NCI-H128 (cell line): ENCODE results near the gene P2RX5.

ENCODE experiments used
- DNase-seq: peaks from one replicate; lab custom pipeline; 2025; ENCODE audit not compliant: unreplicated experiment; lab: John Stamatoyannopoulos, UW

The P2RX5 gene

DNA sequence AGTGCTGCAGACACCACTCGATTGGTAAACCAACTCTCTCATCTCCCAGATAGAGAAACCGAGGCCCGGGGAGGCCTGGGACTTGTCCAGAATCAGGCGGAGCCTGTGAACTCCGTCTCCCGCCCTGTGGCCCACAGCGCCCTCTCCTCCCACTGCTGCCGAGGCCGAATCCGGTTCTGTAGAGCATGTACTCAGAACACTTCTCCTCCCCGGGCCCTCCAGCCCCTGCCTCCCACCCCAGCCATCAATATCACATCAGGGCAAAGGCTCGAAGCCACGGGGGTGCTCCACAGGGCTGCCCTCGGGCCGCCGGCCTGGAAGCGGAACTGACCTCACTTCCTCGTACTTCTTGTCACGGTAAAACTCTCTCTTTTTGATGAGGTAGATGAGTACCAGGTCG is 14.4 kb downstream of the P2RX5 start:
- DNase-seq, result no peak

DNA sequence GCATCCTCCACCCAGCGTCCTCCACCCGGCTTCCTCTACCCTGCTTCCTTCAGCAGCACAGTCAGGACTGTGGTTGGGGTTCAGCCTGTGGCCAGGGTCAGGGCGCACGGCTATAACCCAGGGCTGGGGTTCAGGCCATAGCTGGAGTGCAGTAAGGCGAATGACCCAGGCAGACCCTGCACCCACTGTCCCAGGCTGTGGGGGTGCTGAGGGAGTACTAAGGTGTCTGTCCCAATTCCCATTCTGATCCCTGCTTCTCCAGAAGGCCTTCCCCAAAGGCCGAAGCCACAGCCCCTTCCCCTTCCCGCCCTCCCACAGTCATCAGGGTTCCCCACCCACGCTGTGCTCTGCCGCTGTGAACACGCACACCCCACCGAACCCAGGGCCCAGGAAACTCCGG is 14.9 kb downstream of the P2RX5 start:
- DNase-seq, result no peak

DNA sequence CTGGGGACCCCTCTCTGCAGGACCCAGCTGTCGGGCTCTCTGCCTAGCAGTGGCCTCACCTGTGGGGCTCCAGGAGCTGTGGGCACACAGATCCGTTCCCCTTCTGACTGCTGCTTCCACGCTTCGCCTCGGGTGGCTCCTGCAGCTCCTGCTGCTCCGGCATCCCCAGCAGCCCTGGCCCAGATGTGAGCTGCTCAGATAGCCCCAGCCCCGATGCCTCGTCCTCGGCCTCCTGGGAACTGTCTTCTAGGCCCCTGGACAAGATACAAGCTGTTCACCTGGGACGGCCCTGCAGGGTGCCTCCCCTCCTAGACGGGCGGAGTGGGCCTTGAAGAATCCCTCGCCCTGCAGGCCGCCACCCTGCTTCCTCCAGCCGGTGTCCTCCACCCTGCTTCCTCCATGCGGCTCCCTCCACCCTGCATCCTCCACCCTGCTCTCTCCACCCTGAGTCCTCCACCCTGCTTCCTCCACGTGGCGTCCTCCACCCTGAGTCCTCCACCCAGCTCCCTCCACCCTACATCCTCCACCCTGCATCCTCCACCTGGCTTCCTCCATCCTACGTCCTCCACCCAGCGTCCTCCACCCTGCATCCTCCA is 16.3 kb downstream of the P2RX5 start:
- no peak for DNase-seq

DNA sequence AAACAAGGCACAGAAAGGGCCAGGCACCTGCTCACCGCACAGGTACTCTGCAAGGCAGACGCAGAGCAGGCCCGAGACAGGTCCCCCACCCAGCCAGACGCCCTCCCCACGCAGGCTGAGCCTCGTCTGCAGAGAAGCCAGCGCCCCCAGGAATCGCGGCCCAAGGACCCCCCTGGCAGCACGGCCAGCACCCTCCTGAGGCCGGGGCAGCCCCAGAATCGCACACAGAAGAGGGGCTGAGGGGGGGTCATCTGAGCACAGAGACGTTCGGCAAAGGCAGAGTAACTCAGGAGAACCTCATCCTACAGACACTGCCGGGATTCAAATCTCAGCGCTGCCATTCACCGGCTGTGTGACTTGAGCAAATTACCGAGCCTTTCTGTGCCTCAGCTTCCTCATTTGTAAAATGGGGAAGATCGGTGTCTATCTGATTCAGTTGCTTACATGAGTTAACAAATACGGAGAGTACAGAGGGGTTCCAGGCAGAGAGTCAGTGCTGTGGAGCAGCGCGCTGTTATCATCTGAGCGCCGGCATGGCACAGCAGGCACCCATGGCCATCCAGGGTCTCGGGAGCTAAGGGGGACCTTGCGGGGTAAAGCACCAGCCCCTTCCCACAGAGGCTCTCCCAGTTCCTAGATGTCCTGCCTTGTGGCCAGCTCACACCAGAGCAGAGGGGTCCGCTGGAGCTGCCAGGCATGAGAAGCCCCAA is 17.0 kb downstream of the P2RX5 start:
- DNase-seq, result no peak

DNA sequence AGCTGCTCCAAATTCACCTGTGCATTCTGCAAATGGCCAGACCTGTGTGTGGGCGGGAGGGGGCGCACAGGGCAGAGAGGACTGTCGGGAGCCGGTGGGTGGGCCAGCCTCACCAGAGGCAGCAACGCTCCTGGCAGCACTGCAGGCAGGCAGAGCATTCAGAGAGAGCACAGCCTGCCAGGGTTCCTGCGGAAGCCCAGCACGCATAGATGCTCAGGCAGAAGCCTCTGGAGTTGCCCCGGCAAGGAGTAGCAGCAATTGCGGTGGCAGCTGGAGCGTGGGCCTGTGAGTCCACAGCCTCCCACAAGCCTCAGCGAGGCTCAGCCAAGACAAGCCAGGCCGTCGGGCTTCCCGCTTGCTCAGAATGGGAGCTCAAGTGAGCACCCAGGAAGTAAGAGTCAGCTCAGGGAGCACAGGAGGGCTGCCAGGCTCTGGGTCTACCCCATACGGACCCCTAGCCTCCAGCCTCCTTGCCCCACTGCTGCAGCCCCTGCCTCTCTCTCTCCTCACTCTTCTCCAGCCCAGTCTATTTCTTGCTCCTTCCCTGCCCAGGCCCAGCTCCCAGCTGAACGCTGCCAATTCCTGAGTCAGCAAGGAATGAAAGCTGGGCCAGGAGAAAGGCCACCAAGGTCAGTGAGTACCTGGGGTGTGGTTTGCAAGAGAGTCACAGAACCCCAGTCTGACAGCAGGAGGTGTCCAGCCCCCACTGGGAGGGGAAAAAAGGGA is 17.7 kb downstream of the P2RX5 start:
- no peak for DNase-seq

DNA sequence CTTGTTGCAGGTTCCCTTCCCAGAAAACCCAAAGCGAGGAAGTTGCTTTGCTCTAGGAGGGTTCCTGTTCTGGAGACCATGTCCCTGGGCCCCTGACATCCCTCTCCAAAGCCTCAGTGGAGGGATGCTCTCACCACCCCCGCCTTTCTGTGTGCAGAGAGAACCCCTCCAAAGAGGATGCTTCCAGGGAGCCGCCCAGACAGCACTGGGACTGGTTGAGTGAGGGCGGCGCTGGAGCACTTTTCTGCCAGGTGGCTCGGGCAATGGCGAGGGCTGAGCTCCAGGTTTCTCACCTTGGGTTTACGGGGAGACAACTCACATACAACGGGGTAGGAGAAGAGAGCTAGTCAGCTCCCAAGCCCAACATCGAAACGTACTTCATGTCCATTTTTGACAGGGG is 20.1 kb downstream of the P2RX5 start:
- DNase-seq, result no peak

DNA sequence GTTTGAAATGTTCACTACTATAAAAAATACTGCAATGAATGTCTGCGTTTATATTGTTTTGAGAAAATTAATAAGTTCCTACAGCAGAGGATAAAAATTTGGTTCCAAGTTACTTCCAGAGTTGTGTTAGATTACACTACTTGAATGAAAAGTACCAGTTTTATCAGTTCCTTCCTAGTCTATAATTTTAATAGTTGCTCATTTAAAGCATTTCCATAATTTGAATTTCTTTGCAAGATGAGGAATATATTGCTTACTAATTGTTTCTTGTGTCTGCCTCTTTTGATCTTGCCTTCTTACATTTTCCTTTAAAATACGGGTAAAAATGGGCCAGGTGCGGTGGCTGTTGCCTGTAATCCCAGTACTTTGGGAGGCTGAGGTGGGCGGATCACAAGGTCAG is 23.4 kb downstream of the P2RX5 start:
- no peak for DNase-seq

DNA sequence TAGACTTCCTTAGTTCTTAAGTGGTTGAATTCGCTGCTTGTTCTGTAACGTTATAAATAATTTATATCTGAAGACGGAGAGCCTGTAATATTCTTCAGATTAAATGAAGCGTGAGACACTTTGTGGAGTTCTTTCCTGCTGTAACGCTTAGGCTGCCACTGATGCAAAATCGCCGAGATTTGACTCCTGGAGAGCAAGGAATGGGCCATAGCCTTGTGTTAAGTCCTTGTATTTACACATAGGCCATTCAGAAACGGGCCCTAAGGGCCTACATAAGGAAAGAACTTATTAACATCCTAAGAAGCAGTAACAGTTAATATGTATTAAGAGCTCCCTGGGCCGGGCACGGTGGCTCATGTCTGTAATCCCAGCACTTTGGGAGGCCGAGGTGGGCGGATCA is 26.4 kb downstream of the P2RX5 start:
- DNase-seq, result no peak

DNA sequence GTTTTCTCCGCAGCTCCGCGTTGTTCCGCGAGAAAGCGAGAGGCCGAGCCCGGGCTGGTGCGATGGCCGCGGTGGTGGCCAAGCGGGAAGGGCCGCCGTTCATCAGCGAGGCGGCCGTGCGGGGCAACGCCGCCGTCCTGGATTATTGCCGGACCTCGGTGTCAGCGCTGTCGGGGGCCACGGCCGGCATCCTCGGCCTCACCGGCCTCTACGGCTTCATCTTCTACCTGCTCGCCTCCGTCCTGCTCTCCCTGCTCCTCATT is 26.9 kb downstream of the P2RX5 start:
- no peak for DNase-seq

DNA sequence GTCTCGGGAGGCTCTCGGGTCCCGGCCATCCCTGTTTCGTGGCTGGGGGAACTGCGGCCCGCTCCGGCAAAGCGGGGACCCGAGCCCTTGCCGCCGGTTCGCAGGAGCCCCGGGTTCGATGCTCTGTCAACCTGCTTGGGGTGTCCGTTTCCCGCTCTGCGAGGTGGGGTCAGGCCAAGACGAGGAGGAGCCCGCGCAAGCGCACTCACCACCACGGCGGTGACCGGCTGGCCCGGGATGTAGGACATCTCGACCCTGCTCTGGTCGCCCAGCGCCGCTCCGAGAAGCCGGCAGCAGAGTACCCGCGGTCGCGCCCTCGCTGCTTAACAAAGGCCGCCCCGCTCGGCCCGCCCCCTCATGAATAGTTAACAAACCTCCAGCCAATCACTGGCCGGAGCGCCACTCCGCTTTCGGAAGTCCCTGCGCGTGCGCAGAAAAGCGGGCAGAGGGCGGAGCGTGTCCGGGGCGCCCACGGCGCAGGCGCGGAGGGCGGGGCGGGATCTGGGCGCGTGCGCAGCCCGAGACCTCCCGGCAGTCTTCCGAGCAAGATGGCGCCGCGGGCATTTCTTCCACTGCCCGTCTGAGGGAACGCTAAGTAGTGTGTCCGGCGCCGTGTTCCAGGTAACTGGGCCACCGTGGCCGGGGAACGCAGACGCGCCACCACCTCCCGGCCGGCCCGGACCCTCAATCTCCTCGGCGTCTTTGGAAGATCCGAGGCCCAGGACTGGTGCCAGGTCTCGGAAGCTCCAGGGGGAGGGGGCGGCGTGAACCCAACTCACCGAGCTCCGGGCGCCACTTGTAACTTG is 27.5 kb downstream of the P2RX5 start, which contains the start of the genes EMC6 and TAX1BP3:
Gene EMC6, plus strand, starts transcription at position 534 of the 806 bp plus-strand sequence. CDS start 335 bp downstream, outside the sequence.
Gene TAX1BP3, minus strand, starts transcription at position 300 of the 806 bp plus-strand sequence. Its CDS starts 52 bp downstream, at position 248.
- DNase-seq, result peak; percentile 86

DNA sequence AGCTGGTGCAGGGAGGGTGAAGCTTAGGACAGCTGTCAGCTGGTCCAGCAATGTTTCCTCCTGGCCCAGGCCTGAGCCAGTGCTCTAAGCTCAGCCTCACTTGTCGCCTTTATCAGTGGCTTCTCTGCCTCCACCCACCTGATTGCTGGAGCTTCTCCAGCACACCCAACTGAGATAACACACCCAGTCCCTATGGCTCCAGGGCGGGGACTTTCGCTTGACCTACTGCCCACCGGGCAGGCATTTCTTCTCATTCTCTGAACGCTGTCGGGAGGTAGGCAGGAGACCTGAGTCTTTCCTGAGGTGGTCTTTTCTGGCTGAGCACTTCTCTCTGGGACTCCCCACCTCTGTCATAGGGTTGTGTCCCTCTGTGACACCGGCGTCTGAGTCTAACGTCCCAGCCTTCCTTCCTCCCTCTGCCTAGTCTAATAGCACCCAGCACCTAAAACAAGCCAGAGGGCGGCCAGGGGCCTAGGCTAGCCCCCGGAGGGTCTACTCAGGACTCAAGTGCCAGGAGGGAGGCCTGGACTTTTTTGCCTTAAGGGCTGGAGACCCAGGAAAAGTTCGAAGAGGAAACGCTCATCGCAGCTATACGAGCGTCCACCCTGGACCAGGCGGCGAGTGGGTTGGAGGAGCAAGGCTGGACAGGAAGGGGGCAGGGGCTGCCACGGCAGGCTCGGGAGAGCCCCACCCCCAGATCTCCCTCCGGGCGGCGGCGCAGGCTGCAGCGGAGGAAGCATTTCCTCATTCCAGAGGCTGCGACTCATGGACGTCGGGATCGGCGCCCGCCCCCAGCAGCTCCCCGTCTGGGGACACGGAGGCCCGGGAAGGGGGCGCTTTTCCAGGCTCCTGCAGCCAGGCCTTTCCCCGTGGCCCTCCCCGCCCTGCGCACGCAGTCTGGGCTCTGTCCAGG is 28.3 kb downstream of the P2RX5 start:
- DNase-seq, result no peak

DNA sequence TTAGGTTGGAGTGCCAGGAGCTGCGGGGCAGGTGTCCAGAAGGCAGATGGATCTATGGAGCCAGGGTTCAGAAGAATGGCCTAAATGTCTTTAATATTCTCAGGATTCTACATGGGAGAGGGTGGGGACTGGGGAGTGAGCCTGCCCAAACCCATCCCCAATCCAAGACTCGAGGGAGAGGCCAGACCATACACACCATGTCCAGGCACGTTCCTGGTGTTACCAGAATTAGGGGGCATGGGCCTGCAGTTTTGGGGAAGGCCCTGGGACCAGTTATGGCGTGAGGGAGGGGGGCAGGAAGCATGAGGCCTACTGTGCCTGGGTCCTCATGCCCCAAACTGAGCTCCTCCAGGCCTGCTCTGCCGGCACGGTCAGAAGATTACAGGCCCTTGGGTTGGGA is 29.4 kb downstream of the P2RX5 start:
- DNase-seq, result no peak

DNA sequence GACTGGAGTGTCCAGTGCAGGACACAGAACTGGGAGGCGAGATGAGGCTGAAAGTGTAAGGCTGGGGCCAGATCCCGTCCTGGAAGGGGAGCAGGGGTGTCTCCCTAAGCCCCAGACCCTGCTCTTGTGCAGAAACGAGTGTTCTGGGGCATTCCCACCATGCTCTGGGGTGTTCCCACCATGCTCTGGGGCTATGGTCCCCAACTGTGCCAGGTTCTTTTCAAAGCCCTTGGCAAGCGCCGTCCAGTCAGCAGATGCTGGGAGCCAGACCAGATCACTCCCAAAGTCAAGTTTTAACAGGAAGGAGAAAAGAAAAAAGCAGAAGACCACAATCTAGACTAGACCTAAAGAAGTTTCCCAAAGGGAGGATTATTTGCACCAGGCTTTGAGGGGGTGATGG is 30.1 kb downstream of the P2RX5 start:
- DNase-seq, result no peak

DNA sequence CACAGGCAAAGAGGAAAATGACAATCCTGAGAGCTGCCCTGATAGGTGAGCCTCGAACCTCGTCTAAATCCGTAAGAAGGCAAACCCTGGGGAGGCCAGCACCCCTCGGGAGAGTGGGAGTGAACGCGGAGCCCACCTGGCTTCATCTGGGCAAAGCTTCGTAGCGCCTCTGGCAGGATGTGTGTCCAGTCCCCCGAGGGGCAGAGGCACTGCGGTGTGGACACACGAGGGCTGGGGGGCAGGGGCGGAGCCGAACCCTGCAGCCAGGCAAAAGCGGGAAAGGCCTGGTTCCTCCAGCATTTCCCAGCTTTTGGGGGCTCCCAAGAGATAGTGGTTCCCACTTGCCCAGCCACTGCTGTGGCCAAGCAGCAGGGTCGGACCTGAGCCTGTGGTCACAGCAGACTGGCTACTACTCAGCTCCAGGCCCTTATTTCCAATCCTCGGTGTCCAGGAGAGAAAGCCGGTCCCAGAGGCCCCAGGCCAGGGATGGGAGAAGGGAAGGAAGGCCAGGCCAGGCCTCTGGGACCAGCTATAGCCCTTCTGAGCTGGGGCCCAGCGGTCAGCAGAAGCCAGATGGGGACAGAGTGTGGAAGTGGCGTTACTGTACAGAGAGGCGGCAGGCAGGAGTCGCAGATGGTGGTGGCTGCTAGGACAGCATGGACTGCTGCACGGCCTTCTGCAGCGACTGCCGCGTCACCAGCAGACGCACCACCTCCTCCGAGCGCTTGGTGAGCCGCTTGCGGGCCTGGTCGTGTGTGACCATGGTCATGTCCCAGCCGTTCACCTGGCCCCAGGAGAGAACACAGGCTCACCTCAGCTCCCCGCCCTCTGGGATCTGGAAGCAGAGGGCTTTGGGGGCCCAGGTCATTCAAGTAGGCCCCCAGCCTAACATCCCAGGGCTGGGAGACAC is 32.6 kb downstream of the P2RX5 start:
- DNase-seq, result no peak

DNA sequence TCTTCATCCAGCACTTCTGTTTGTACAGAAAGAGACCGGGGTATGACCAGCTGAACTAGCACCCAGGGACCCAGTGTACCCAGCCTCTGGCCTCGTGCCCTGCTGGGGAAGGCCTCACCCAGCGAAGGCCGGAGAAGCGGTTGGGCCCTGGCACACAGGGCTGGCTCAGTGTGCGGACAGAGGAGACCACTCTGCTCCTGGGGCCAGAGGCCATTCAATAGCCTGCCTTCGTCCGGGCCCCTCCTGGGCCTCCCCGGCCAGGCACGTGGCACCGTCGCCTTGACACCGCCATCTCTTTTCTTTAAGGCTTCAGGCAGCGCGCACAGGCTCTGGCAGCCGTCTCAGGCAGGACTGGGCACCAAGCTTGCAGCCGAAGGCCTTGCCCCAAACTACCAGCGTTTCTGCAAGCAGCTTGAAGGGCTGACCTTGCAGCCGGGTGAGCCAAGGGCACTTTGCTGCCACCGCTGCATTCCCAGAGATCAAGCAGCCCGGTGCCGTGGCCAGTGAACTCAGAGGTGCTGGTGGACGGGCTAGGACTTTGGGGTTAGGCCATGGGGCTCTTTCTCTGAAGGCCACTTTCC is 35.6 kb downstream of the P2RX5 start:
- DNase-seq, result no peak

DNA sequence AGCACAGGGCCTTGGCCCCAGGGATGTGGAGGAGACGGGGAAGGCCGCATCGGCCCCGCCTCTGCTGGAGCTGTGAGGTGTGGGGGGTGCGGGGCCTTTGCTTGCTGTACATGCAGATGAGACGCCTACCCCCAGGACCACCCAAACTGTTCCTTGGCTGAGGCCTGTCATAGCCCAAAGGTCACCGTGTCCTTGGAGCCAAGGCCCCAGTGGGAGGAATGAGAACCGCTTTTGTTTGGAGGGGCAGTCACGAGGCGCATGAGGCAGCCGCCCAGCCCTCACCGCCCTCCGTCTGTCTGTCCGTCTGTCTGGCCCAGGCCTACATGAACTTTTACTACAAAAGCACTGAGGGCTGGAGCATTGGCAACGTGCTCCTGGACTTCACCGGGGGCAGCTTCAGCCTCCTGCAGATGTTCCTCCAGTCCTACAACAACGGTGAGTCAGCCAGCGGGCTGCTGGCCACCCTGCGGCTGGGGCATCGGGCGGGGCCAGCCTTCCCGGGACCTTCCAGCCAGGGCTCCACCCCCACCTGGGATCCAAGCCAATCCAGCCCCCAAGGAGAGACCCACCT is 36.3 kb downstream of the P2RX5 start:
- DNase-seq, result no peak

DNA sequence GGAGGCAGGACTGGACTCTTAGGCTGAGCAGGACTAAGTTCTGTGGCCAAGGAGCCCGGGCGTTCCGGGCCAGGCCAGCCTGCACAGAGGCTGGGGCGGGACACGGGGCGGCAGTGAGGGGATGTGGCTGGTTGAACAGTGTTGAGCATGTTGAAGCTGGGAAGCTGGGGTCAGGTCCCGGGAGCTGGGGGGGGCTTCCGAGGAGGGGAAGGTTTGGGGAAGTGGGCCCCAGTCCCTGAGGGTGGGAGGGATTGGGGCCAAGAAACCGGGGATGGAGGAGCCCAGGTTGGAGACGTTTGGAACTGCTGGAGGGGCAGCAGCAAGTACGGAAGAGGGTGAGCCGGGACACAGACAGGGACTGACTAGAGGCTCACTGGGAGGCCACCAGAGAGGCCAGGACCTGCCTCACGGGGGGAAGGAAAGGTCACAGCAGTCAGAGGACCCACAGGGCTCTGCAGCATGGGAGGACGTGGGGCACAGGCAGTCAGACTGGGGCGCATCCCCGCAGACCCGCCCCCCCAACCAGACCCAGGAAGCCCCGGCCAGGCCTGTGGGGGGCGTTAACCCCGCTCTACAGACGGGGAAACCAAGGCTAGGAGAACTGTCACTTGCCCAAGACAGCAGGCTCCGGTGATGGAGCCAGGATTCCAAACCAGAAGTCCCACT is 37.0 kb downstream of the P2RX5 start:
- DNase-seq, result no peak
